ENCODE data around the gene CETP.

CETP gene

GRCh38 chr16:56923481-56924091, 38.2 kb upstream of the CETP start:
- Histone ChIP-seq H3K36me3 (ENCODE audit: control insufficient read depth, insufficient read depth, low read length) (no peaks in the 10 kb centered on the region), H3K27ac (ENCODE audit: insufficient read depth, low read length, poor library complexity, severe bottlenecking) (no peak overlapping the region), H3K4me1 (ENCODE audit: control insufficient read depth, insufficient read depth, low read length, poor library complexity, severe bottlenecking) (no peaks in the 10 kb centered on the region), H3K4me3 (ENCODE audit: insufficient read depth, low read depth, low read length, poor library complexity, severe bottlenecking) (no peak overlapping the region), H3K27me3 (replicated peaks; ENCODE audit: control insufficient read depth, insufficient read depth, low read length, poor library complexity, severe bottlenecking) (no peaks in the 10 kb centered on the region), H3K9me3 (ENCODE audit: control insufficient read depth, low read length) (no peaks in the 10 kb centered on the region)
- DNase-seq: no peak

GRCh38 chr16:56927471-56927870, 34.3 kb upstream of the CETP start:
- H3K27me3 ChIP-seq (replicated peaks; ENCODE audit: control insufficient read depth, insufficient read depth, low read length, poor library complexity, severe bottlenecking): no peaks in the 10 kb centered on the region
- H3K4me1 ChIP-seq (ENCODE audit: control insufficient read depth, insufficient read depth, low read length, poor library complexity, severe bottlenecking): peaks cover 7% of the 10 kb centered on the region
- H3K36me3 ChIP-seq (ENCODE audit: control insufficient read depth, insufficient read depth, low read length): no peaks in the 10 kb centered on the region
- no peak for DNase-seq
- no peak overlapping the region for H3K27ac ChIP-seq (ENCODE audit: insufficient read depth, low read length, poor library complexity, severe bottlenecking)
- H3K9me3 ChIP-seq (ENCODE audit: control insufficient read depth, low read length): no peaks in the 10 kb centered on the region
- H3K4me3 ChIP-seq (ENCODE audit: insufficient read depth, low read depth, low read length, poor library complexity, severe bottlenecking): no peak overlapping the region

- Histone ChIP-seq H3K9me3 (ENCODE audit: control insufficient read depth, low read length) (no peaks in the 10 kb centered on the region), H3K27ac (ENCODE audit: insufficient read depth, low read length, poor library complexity, severe bottlenecking) (no peak overlapping the region), H3K36me3 (ENCODE audit: control insufficient read depth, insufficient read depth, low read length) (no peaks in the 10 kb centered on the region), H3K4me1 (ENCODE audit: control insufficient read depth, insufficient read depth, low read length, poor library complexity, severe bottlenecking) (peaks cover 16% of the 10 kb centered on the region), H3K4me3 (ENCODE audit: insufficient read depth, low read depth, low read length, poor library complexity, severe bottlenecking) (no peak overlapping the region), H3K27me3 (replicated peaks; ENCODE audit: control insufficient read depth, insufficient read depth, low read length, poor library complexity, severe bottlenecking) (no peaks in the 10 kb centered on the region)
- no peak for DNase-seq
Measured at GRCh38 chr16:56929639-56930038, 32.1 kb upstream of the CETP start.

GRCh38 chr16:56930486-56931270, 31.1 kb upstream of the CETP start:
- H3K4me1 ChIP-seq (ENCODE audit: control insufficient read depth, insufficient read depth, low read length, poor library complexity, severe bottlenecking): peaks cover 23% of the 10 kb centered on the region
- H3K36me3 ChIP-seq (ENCODE audit: control insufficient read depth, insufficient read depth, low read length): peaks cover 2% of the 10 kb centered on the region
- peak overlapping the region; percentile 90 for H3K27ac ChIP-seq (ENCODE audit: insufficient read depth, low read length, poor library complexity, severe bottlenecking)
- H3K27me3 ChIP-seq (replicated peaks; ENCODE audit: control insufficient read depth, insufficient read depth, low read length, poor library complexity, severe bottlenecking): no peaks in the 10 kb centered on the region
- no peak overlapping the region for H3K4me3 ChIP-seq (ENCODE audit: insufficient read depth, low read depth, low read length, poor library complexity, severe bottlenecking)
- no peak for DNase-seq
- no peaks in the 10 kb centered on the region for H3K9me3 ChIP-seq (ENCODE audit: control insufficient read depth, low read length)

- Histone ChIP-seq H3K9me3 (ENCODE audit: control insufficient read depth, low read length) (no peaks in the 10 kb centered on the region), H3K36me3 (ENCODE audit: control insufficient read depth, insufficient read depth, low read length) (peaks cover 7% of the 10 kb centered on the region), H3K27me3 (replicated peaks; ENCODE audit: control insufficient read depth, insufficient read depth, low read length, poor library complexity, severe bottlenecking) (no peaks in the 10 kb centered on the region), H3K4me1 (ENCODE audit: control insufficient read depth, insufficient read depth, low read length, poor library complexity, severe bottlenecking) (peaks cover 23% of the 10 kb centered on the region), H3K27ac (ENCODE audit: insufficient read depth, low read length, poor library complexity, severe bottlenecking) (peak overlapping the region; percentile 90), H3K4me3 (ENCODE audit: insufficient read depth, low read depth, low read length, poor library complexity, severe bottlenecking) (peak overlapping the region; percentile 99)
- no peak for DNase-seq
Measured at GRCh38 chr16:56931271-56931891, 30.4 kb upstream of the CETP start.

- Histone ChIP-seq H3K27me3 (replicated peaks; ENCODE audit: control insufficient read depth, insufficient read depth, low read length, poor library complexity, severe bottlenecking) (no peaks in the 10 kb centered on the region), H3K4me1 (ENCODE audit: control insufficient read depth, insufficient read depth, low read length, poor library complexity, severe bottlenecking) (peaks cover 23% of the 10 kb centered on the region), H3K27ac (ENCODE audit: insufficient read depth, low read length, poor library complexity, severe bottlenecking) (peak within 1 kb of the TSS; percentile 90), H3K4me3 (ENCODE audit: insufficient read depth, low read depth, low read length, poor library complexity, severe bottlenecking) (peak within 1 kb of the TSS; percentile 99), H3K9me3 (ENCODE audit: control insufficient read depth, low read length) (no peaks in the 10 kb centered on the region), H3K36me3 (ENCODE audit: control insufficient read depth, insufficient read depth, low read length) (peaks cover 14% of the 10 kb centered on the region)
- peak; percentile 98 to 99 (median 98) for DNase-seq
Measured at GRCh38 chr16:56931892-56932720, 29.6 kb upstream of the CETP start, which contains the start of gene HERPUD1. Gene HERPUD1 (plus strand): TSS chr16:56932142. CDS start chr16:56932245, 103 bp downstream.

- Histone ChIP-seq H3K27me3 (replicated peaks; ENCODE audit: control insufficient read depth, insufficient read depth, low read length, poor library complexity, severe bottlenecking) (no peaks in the 10 kb centered on the region), H3K4me3 (ENCODE audit: insufficient read depth, low read depth, low read length, poor library complexity, severe bottlenecking) (peak overlapping the region; percentile 99), H3K36me3 (ENCODE audit: control insufficient read depth, insufficient read depth, low read length) (peaks cover 14% of the 10 kb centered on the region), H3K9me3 (ENCODE audit: control insufficient read depth, low read length) (no peaks in the 10 kb centered on the region), H3K27ac (ENCODE audit: insufficient read depth, low read length, poor library complexity, severe bottlenecking) (peak overlapping the region; percentile 90), H3K4me1 (ENCODE audit: control insufficient read depth, insufficient read depth, low read length, poor library complexity, severe bottlenecking) (peaks cover 23% of the 10 kb centered on the region)
- peak in 1 of 3 donors; percentile 23 for DNase-seq
Measured at GRCh38 chr16:56932721-56933619, 28.8 kb upstream of the CETP start.

GRCh38 chr16:56933828-56934598, 27.7 kb upstream of the CETP start:
- Histone ChIP-seq H3K27ac (ENCODE audit: insufficient read depth, low read length, poor library complexity, severe bottlenecking) (peak overlapping the region; percentile 90), H3K4me1 (ENCODE audit: control insufficient read depth, insufficient read depth, low read length, poor library complexity, severe bottlenecking) (peaks cover 28% of the 10 kb centered on the region), H3K4me3 (ENCODE audit: insufficient read depth, low read depth, low read length, poor library complexity, severe bottlenecking) (peak overlapping the region; percentile 99), H3K36me3 (ENCODE audit: control insufficient read depth, insufficient read depth, low read length) (peaks cover 18% of the 10 kb centered on the region), H3K9me3 (ENCODE audit: control insufficient read depth, low read length) (no peaks in the 10 kb centered on the region), H3K27me3 (replicated peaks; ENCODE audit: control insufficient read depth, insufficient read depth, low read length, poor library complexity, severe bottlenecking) (no peaks in the 10 kb centered on the region)
- no peak for DNase-seq

Data from effector memory CD4-positive, alpha-beta T cell (primary cell).